ENCODE data around the gene SLC22A4. TPM values are rescaled to one million over a fixed set of nuclear protein-coding genes. Genes with fewer than 3 reads are reported as not detected.

Gene SLC22A4
- polyA plus RNA-seq, 1 donor (not counting 4 experiments of a cell fraction or from before 2014, with no cell fraction given) = 1.4 TPM

GRCh38 chr5:132388244-132389050 lies 94.3 kb downstream of the SLC22A4 start:
- Histone ChIP-seq H3K4me1 (ENCODE audit: control insufficient read depth, extremely low read depth, insufficient read depth, low read length) (peaks cover 49% of the 10 kb centered on the region), H3K9me3 (ENCODE audit: control insufficient read depth, low read depth, low read length) (no peaks in the 10 kb centered on the region), H3K79me2 (ENCODE audit: control insufficient read depth, insufficient read depth, low read length) (no peaks in the 10 kb centered on the region), H2AFZ (ENCODE audit: control insufficient read depth, low read length) (no peak overlapping the region), H3K36me3 (ENCODE audit: control insufficient read depth in 2 of 2, extremely low read depth in 1 of 2, insufficient read depth in 2 of 2, low read length in 2 of 2) (peaks cover 18 to 37% of the 10 kb centered on the region in 2 experiments), H3K9ac (ENCODE audit: control insufficient read depth, extremely low read depth, insufficient read depth, low read length) (peak overlapping the region; percentile 53), H3K9me1 (ENCODE audit: control insufficient read depth, extremely low read depth, insufficient read depth, low read length) (no peaks in the 10 kb centered on the region), H3K4me3 (ENCODE audit: control insufficient read depth in 2 of 3, extremely low read depth in 1 of 3, insufficient read depth in 2 of 3, low read depth in 1 of 3, low read length in 3 of 3) (no peak overlapping the region), H4K20me1 (ENCODE audit: control insufficient read depth, extremely low read depth, insufficient read depth, low read length) (no peaks in the 10 kb centered on the region), H3K27ac (ENCODE audit: control insufficient read depth, insufficient read depth, low read length) (peak overlapping the region; percentile 82), H3K4me2 (ENCODE audit: control insufficient read depth, extremely low read depth, insufficient read depth, low read depth, low read length) (peak overlapping the region; percentile 68), H3K27me3 (ENCODE audit: control insufficient read depth, extremely low read depth, insufficient read depth, low read length) (no peaks in the 10 kb centered on the region)
- no peak for DNase-seq (ENCODE audit: low read depth, low spot score)
- peak; percentile 23 for FAIRE-seq
- TF ChIP-seq CTCF (optimal IDR thresholded peaks at IDR 0.05 in 1 of 3, IDR thresholded peaks at IDR 0.05 in 1 of 3, conservative IDR thresholded peaks at IDR 0.05 in 1 of 3; ENCODE audit: extremely low read depth in 1 of 3, insufficient read depth in 2 of 3, low read length in 3 of 3) = no peak
- no peak for TF ChIP-seq EZH2 (IDR thresholded peaks at IDR 0.05; ENCODE audit: low read length)
- dilution Hi-C loops (cut with MboI; ENCODE audit: extremely low pct_ligation_motif_present, low sequenced_read_pairs) = no loop called here

- Histone ChIP-seq H3K9me1 (ENCODE audit: control insufficient read depth, extremely low read depth, insufficient read depth, low read length) (no peaks in the 10 kb centered on the region), H3K27me3 (ENCODE audit: control insufficient read depth, extremely low read depth, insufficient read depth, low read length) (no peaks in the 10 kb centered on the region), H3K79me2 (ENCODE audit: control insufficient read depth, insufficient read depth, low read length) (no peaks in the 10 kb centered on the region), H3K27ac (ENCODE audit: control insufficient read depth, insufficient read depth, low read length) (peak overlapping the region; percentile 82), H4K20me1 (ENCODE audit: control insufficient read depth, extremely low read depth, insufficient read depth, low read length) (no peaks in the 10 kb centered on the region), H3K4me1 (ENCODE audit: control insufficient read depth, extremely low read depth, insufficient read depth, low read length) (peaks cover 54% of the 10 kb centered on the region), H3K36me3 (ENCODE audit: control insufficient read depth in 2 of 2, extremely low read depth in 1 of 2, insufficient read depth in 2 of 2, low read length in 2 of 2) (peaks cover 16 to 39% of the 10 kb centered on the region in 2 experiments), H3K4me3 (ENCODE audit: control insufficient read depth in 2 of 3, extremely low read depth in 1 of 3, insufficient read depth in 2 of 3, low read depth in 1 of 3, low read length in 3 of 3) (peak overlapping the region in 1 of 3 experiments; percentile 11), H3K4me2 (ENCODE audit: control insufficient read depth, extremely low read depth, insufficient read depth, low read depth, low read length) (peak overlapping the region; percentile 68), H3K9ac (ENCODE audit: control insufficient read depth, extremely low read depth, insufficient read depth, low read length) (peak overlapping the region; percentile 62), H2AFZ (ENCODE audit: control insufficient read depth, low read length) (no peak overlapping the region), H3K9me3 (ENCODE audit: control insufficient read depth, low read depth, low read length) (no peaks in the 10 kb centered on the region)
- no peak for DNase-seq (ENCODE audit: low read depth, low spot score)
- no peak for FAIRE-seq
- dilution Hi-C loops (cut with MboI; ENCODE audit: extremely low pct_ligation_motif_present, low sequenced_read_pairs) = no loop called here
- no peak for TF ChIP-seq EZH2 (IDR thresholded peaks at IDR 0.05; ENCODE audit: low read length)
- TF ChIP-seq CTCF (optimal IDR thresholded peaks at IDR 0.05 in 1 of 3, IDR thresholded peaks at IDR 0.05 in 1 of 3, conservative IDR thresholded peaks at IDR 0.05 in 1 of 3; ENCODE audit: extremely low read depth in 1 of 3, insufficient read depth in 2 of 3, low read length in 3 of 3) = no peak
Observed at GRCh38 chr5:132389051-132389331, 94.8 kb downstream of the SLC22A4 start.
